Right atrium auricular region (tissue), 2 donors: ENCODE data around the gene FMO2. TPM values are rescaled to one million over a fixed set of nuclear protein-coding genes. Genes with fewer than 3 reads are reported as not detected.

ENCODE experiments used
- DNase-seq: peaks from one replicate; pipeline ENCODE4 v3.0.0-alpha.2; 2019; ENCODE audit warnings: low spot score
- H3K27ac ChIP-seq, 2 donors: fragments of 200-600 bp; sonication (generic); 1 replicate in 1 of 2; 2 replicates in 1 of 2; pipeline ENCODE4 v1.5.1; 2016 to 2019
- H3K27me3 ChIP-seq, 2 donors: fragments of 200-600 bp; sonication (generic); one replicate each; pipeline versions ENCODE4 v1.5.1 to v1.6.0; 2017 to 2019
- H3K36me3 ChIP-seq: fragments of 200-600 bp; sonication (generic); one replicate; pipeline ENCODE4 v1.5.1; 2016
- H3K4me1 ChIP-seq, 2 donors: fragments of 200-600 bp; sonication (generic); one replicate each; pipeline versions ENCODE4 v1.5.1 to v1.6.0; 2017 to 2019
- H3K4me3 ChIP-seq, 2 donors: fragments of 200-600 bp; sonication (generic); 1 replicate in 1 of 2; 2 replicates in 1 of 2; pipeline ENCODE4 v1.5.1; 2017 to 2019; ENCODE audit warnings: mild to moderate bottlenecking in 1 of 2, moderate library complexity in 1 of 2
- H3K9me3 ChIP-seq, 2 donors: fragments of 200-600 bp; sonication (generic); one replicate each; pipeline ENCODE4 v1.5.1; 2019
- CTCF ChIP-seq, 2 donors: fragments of 200-600 bp; sonication (generic); IDR thresholded peaks; one replicate each; pipeline ENCODE4 v1.5.1; 2019; ENCODE audit warnings: antibody characterized with exemption in 2 of 2
- total RNA-seq, 2 donors: library from RNA; depleted of rRNA; stranded (reverse); fragments of >200 nt; gene quantifications; one replicate each; pipeline ENCODE4 v1.1.0, GENCODE V29; 2016

The FMO2 gene
- 10 to 100 TPM; 28.4 to 66.6 TPM for total RNA-seq

- no peaks in the 10 kb centered on the region for H3K27me3 ChIP-seq
- DNase-seq, result no peak
These were observed at the start of gene FMO2 for GRCh38 chr1:171185091-171185490. FMO2 (plus strand) TSS chr1:171185300; CDS start chr1:171185714, 414 bp downstream.

GRCh38 chr1:171137580-171137979, 47.5 kb upstream of the FMO2 start:
- H3K27me3 ChIP-seq, result no peaks in the 10 kb centered on the region
- TF ChIP-seq CTCF (IDR thresholded peaks at IDR 0.05), result no peak
- no peaks in the 10 kb centered on the region for H3K36me3 ChIP-seq
- no peak overlapping the region for H3K4me3 ChIP-seq
- DNase-seq, result no peak
- no peaks in the 10 kb centered on the region for H3K9me3 ChIP-seq
- peaks cover 0 to 49% of the 10 kb centered on the region in 2 donors for H3K4me1 ChIP-seq
- no peak overlapping the region for H3K27ac ChIP-seq

More at GRCh38 chr1:171185091-171185490, at the start of gene FMO2:
- H3K9me3 ChIP-seq, result no peaks in the 10 kb centered on the region
- H3K4me1 ChIP-seq, result no peaks in the 10 kb centered on the region
- H3K36me3 ChIP-seq, result no peaks in the 10 kb centered on the region
- H3K4me3 ChIP-seq, result peak within 1 kb of the TSS; percentile 44 to 48
- H3K27ac ChIP-seq, result peak within 1 kb of the TSS; percentile 67 to 74
- TF ChIP-seq CTCF (IDR thresholded peaks at IDR 0.05), result no peak

GRCh38 chr1:171138980-171139379, 46.1 kb upstream of the FMO2 start:
- H3K36me3 ChIP-seq, result no peaks in the 10 kb centered on the region
- H3K9me3 ChIP-seq, result no peaks in the 10 kb centered on the region
- peak overlapping the region; percentile 66 to 80 for H3K27ac ChIP-seq
- peaks cover 0 to 60% of the 10 kb centered on the region in 2 donors for H3K4me1 ChIP-seq
- no peak overlapping the region for H3K4me3 ChIP-seq
- no peak for DNase-seq
- H3K27me3 ChIP-seq, result no peaks in the 10 kb centered on the region
- no peak for TF ChIP-seq CTCF (IDR thresholded peaks at IDR 0.05)

- Histone ChIP-seq H3K27me3 (no peaks in the 10 kb centered on the region), H3K4me3 (no peak overlapping the region), H3K4me1 (peaks cover 0 to 60% of the 10 kb centered on the region in 2 donors), H3K9me3 (no peaks in the 10 kb centered on the region), H3K36me3 (no peaks in the 10 kb centered on the region), H3K27ac (peak overlapping the region; percentile 66 to 80)
- TF ChIP-seq CTCF (IDR thresholded peaks at IDR 0.05), result no peak
- DNase-seq, result no peak
These were observed 45.2 kb upstream of the FMO2 start for GRCh38 chr1:171139890-171140289.

- H3K4me3 ChIP-seq, result no peak overlapping the region
- peak overlapping the region; percentile 66 to 80 for H3K27ac ChIP-seq
- H3K9me3 ChIP-seq, result no peaks in the 10 kb centered on the region
- H3K27me3 ChIP-seq, result no peaks in the 10 kb centered on the region
- no peak for TF ChIP-seq CTCF (IDR thresholded peaks at IDR 0.05)
- peaks cover 0 to 60% of the 10 kb centered on the region in 2 donors for H3K4me1 ChIP-seq
- no peaks in the 10 kb centered on the region for H3K36me3 ChIP-seq
- no peak for DNase-seq
These were observed 44.7 kb upstream of the FMO2 start for GRCh38 chr1:171140401-171140800.
